ENCODE measurements around the gene SF3B1. TPM values are rescaled to one million over a fixed set of nuclear protein-coding genes. Genes with fewer than 3 reads are reported as not detected.
"Not testable (repeated sequence)": the region's sequence is repeated elsewhere in the genome, so short reads cannot be mapped to it uniquely, and the experiment has no call there.

The SF3B1 gene
- polyA plus RNA-seq, 4 donors, result 476 to 683 (median 543) TPM

- no peak for DNase-seq (ENCODE audit: low read depth in 4 of 4, low spot score in 3 of 4)
These were observed 53.2 kb downstream of the SF3B1 start for GRCh38 chr2:197381641-197382040.

- not testable (repeated sequence) for DNase-seq (ENCODE audit: low read depth in 4 of 4, low spot score in 3 of 4)
These were observed 54.9 kb downstream of the SF3B1 start for GRCh38 chr2:197379918-197380309.

GRCh38 chr2:197379308-197379917, 55.4 kb downstream of the SF3B1 start:
- DNase-seq (ENCODE audit: low read depth in 4 of 4, low spot score in 3 of 4), result not testable (repeated sequence)

GRCh38 chr2:197378494-197379307, 56.1 kb downstream of the SF3B1 start:
- peak in 3 of 4 donors; percentile 36 to 40 (median 37) for DNase-seq (ENCODE audit: low read depth in 4 of 4, low spot score in 3 of 4)

- no peak for DNase-seq (ENCODE audit: low read depth in 4 of 4, low spot score in 3 of 4)
These were observed 56.7 kb downstream of the SF3B1 start for GRCh38 chr2:197378086-197378485.

- no peak for DNase-seq (ENCODE audit: low read depth in 4 of 4, low spot score in 3 of 4)
These were observed 57.2 kb downstream of the SF3B1 start for GRCh38 chr2:197377670-197378069.

GRCh38 chr2:197372592-197372991, 62.2 kb downstream of the SF3B1 start:
- no peak for DNase-seq (ENCODE audit: low read depth in 4 of 4, low spot score in 3 of 4)

- DNase-seq (ENCODE audit: low read depth in 4 of 4, low spot score in 3 of 4), result not testable (repeated sequence)
These were observed 64.2 kb downstream of the SF3B1 start for GRCh38 chr2:197370664-197371063.

GRCh38 chr2:197369933-197370320, 64.9 kb downstream of the SF3B1 start:
- no peak for DNase-seq (ENCODE audit: low read depth in 4 of 4, low spot score in 3 of 4)

- no peak for DNase-seq (ENCODE audit: low read depth in 4 of 4, low spot score in 3 of 4)
These were observed 65.4 kb downstream of the SF3B1 start for GRCh38 chr2:197369228-197369932.

- DNase-seq (ENCODE audit: low read depth in 4 of 4, low spot score in 3 of 4), result no peak
These were observed 66.4 kb downstream of the SF3B1 start for GRCh38 chr2:197368412-197368811.

- no peak for DNase-seq (ENCODE audit: low read depth in 4 of 4, low spot score in 3 of 4)
These were observed 70.8 kb downstream of the SF3B1 start for GRCh38 chr2:197363998-197364397.

GRCh38 chr2:197360744-197361156, 74.1 kb downstream of the SF3B1 start:
- DNase-seq (ENCODE audit: low read depth in 4 of 4, low spot score in 3 of 4), result no peak

- DNase-seq (ENCODE audit: low read depth in 4 of 4, low spot score in 3 of 4), result no peak
These were observed 75.0 kb downstream of the SF3B1 start for GRCh38 chr2:197359859-197360258.

GRCh38 chr2:197358931-197359330, 75.9 kb downstream of the SF3B1 start:
- DNase-seq (ENCODE audit: low read depth in 4 of 4, low spot score in 3 of 4), result no peak

- DNase-seq (ENCODE audit: low read depth in 4 of 4, low spot score in 3 of 4), result no peak
These were observed 76.8 kb downstream of the SF3B1 start for GRCh38 chr2:197357986-197358385.

GRCh38 chr2:197356136-197356535, 78.7 kb downstream of the SF3B1 start:
- no peak for DNase-seq (ENCODE audit: low read depth in 4 of 4, low spot score in 3 of 4)

GRCh38 chr2:197354169-197354558, 80.7 kb downstream of the SF3B1 start:
- DNase-seq (ENCODE audit: low read depth in 4 of 4, low spot score in 3 of 4), result no peak

GRCh38 chr2:197353393-197354168, 81.2 kb downstream of the SF3B1 start:
- no peak for DNase-seq (ENCODE audit: low read depth in 4 of 4, low spot score in 3 of 4)

GRCh38 chr2:197349699-197350098, 85.1 kb downstream of the SF3B1 start:
- DNase-seq (ENCODE audit: low read depth in 4 of 4, low spot score in 3 of 4), result no peak
